ENCODE measurements around the gene DDO. TPM values are rescaled to one million over a fixed set of nuclear protein-coding genes. Genes with fewer than 3 reads are reported as not detected.

DDO gene
- total RNA-seq, 4 donors from 2014 or later, result 2.5 to 5.0 (median 2.6) TPM

DNA sequence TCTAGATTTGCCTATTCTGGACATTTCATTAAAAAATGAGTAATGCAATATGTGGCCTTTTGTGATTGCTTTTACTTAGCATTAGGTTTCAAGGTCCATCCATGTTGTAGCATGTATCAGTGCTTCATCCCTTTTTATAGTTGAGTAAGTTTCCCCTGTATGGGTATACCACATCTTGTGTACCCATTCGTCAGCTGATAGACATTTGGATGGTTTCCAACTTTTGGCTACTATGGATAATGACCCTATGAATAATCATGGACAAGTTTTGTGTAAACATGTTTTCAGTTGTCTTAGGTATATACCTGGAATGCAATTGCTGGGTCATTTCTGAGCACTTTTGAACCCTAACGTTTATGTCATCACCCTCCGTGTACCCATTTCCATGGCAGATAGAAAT, 72.6 kb downstream of the DDO start:
- Histone ChIP-seq H3K27ac (no peak overlapping the region), H3K4me1 (no peaks in the 10 kb centered on the region), H3K4me3 (replicated peaks in 1 of 3) (no peak overlapping the region), H3K9me3 (no peaks in the 10 kb centered on the region), H3K27me3 (no peaks in the 10 kb centered on the region), H3K36me3 (no peaks in the 10 kb centered on the region)
- intact Hi-C loops (cut with DNase I), result no loop called here
- TF ChIP-seq CTCF (IDR thresholded peaks at IDR 0.05), result no peak
- TF ChIP-seq POLR2A (IDR thresholded peaks at IDR 0.05), result no peak
- DNase-seq, result no peak
- WGBS, 2 donors, result 96 to 97% methylated on average over 3 of the region's 3 CpGs

Other genes starting within 250 kb of the DDO start
- 10 to 100 TPM in 2 of 4 donors, 1 to 10 TPM in 2; 2.0 to 13.0 (median 7.7) TPM for gene WASF1, start 235.9 kb downstream of the DDO start, total RNA-seq
- 10 to 100 TPM; 27.4 to 32.0 (median 28.8) TPM for gene CDC40, start 235.1 kb downstream of the DDO start, total RNA-seq
- gene METTL24, start 57.2 kb downstream of the DDO start, total RNA-seq, result 10 to 100 TPM in 1 of 4 donors, 1 to 10 TPM in 3; 2.6 to 12.6 (median 4.0) TPM
- under 1 TPM in 1 of 4 donors, not detected in 3; 0.27 TPM for gene SLC22A16, start 61.0 kb upstream of the DDO start, total RNA-seq

All from thyroid gland (tissue), 4 donors.